ENCODE data around the gene STXBP6.

The STXBP6 gene

GRCh38 chr14:25052385-25052784 lies 2.4 kb upstream of the STXBP6 start:
- Histone ChIP-seq H3K9me3 (ENCODE audit: control insufficient read depth, insufficient read depth, low read length) (no peaks in the 10 kb centered on the region; the same call in 1 of the 2 replicates), H3K79me2 (ENCODE audit: control insufficient read depth, low read length) (no peaks in the 10 kb centered on the region), H3K27me3 (ENCODE audit: control insufficient read depth, low read length) (no peaks in the 10 kb centered on the region), H3F3A (ENCODE audit: control insufficient read depth, insufficient read depth) (no peaks in the 10 kb centered on the region), H3K4me1 (ENCODE audit: control insufficient read depth, low read length) (no peaks in the 10 kb centered on the region), H3K9me2 (replicated peaks; ENCODE audit: control insufficient read depth, low read length) (no peaks in the 10 kb centered on the region), H3K27ac (ENCODE audit: low read depth, low read length) (no peak overlapping the region), H3K4me3 (ENCODE audit: low read length) (no peak overlapping the region), H3K4me2 (ENCODE audit: low read length) (no peak overlapping the region), H4K20me1 (ENCODE audit: control insufficient read depth, insufficient read depth, low read depth, low read length) (no peaks in the 10 kb centered on the region), H3K36me3 (ENCODE audit: control insufficient read depth, low read length) (no peaks in the 10 kb centered on the region)
- no peak for TF ChIP-seq EZH2phosphoT487 (IDR thresholded peaks at IDR 0.05; ENCODE audit: borderline replicate concordance, low read length)
- TF ChIP-seq CTCF (IDR thresholded peaks at IDR 0.05; ENCODE audit: low read depth, low read length, poor library complexity, severe bottlenecking): no peak

- no peaks in the 10 kb centered on the region for H3K9me2 ChIP-seq (replicated peaks; ENCODE audit: control insufficient read depth, low read length)
- no peaks in the 10 kb centered on the region for H4K20me1 ChIP-seq (ENCODE audit: control insufficient read depth, insufficient read depth, low read depth, low read length)
- no peak overlapping the region for H3K4me2 ChIP-seq (ENCODE audit: low read length)
- H3K9me3 ChIP-seq (ENCODE audit: control insufficient read depth, insufficient read depth, low read length): no peaks in the 10 kb centered on the region; the same call in 1 of the 2 replicates
- no peaks in the 10 kb centered on the region for H3K79me2 ChIP-seq (ENCODE audit: control insufficient read depth, low read length)
- H3F3A ChIP-seq (ENCODE audit: control insufficient read depth, insufficient read depth): no peaks in the 10 kb centered on the region
- H3K27ac ChIP-seq (ENCODE audit: low read depth, low read length): no peak overlapping the region
- no peaks in the 10 kb centered on the region for H3K27me3 ChIP-seq (ENCODE audit: control insufficient read depth, low read length)
- no peaks in the 10 kb centered on the region for H3K36me3 ChIP-seq (ENCODE audit: control insufficient read depth, low read length)
- H3K4me3 ChIP-seq (ENCODE audit: low read length): no peak overlapping the region
- H3K4me1 ChIP-seq (ENCODE audit: control insufficient read depth, low read length): no peaks in the 10 kb centered on the region
- TF ChIP-seq EZH2phosphoT487 (IDR thresholded peaks at IDR 0.05; ENCODE audit: borderline replicate concordance, low read length) (no peak), CTCF (IDR thresholded peaks at IDR 0.05; ENCODE audit: low read depth, low read length, poor library complexity, severe bottlenecking) (no peak)
Measured at GRCh38 chr14:25050269-25051150, 563 bp upstream of the STXBP6 start.

- Histone ChIP-seq H3K27ac (ENCODE audit: low read depth, low read length) (no peak overlapping the region), H3K27me3 (ENCODE audit: control insufficient read depth, low read length) (no peaks in the 10 kb centered on the region)
Measured at GRCh38 chr14:25049093-25049567, 817 bp downstream of the STXBP6 start.

More at GRCh38 chr14:25049093-25049567, 817 bp downstream of the STXBP6 start:
- Histone ChIP-seq H3F3A (ENCODE audit: control insufficient read depth, insufficient read depth) (no peaks in the 10 kb centered on the region), H4K20me1 (ENCODE audit: control insufficient read depth, insufficient read depth, low read depth, low read length) (no peaks in the 10 kb centered on the region), H3K4me2 (ENCODE audit: low read length) (no peak overlapping the region), H3K9me2 (replicated peaks; ENCODE audit: control insufficient read depth, low read length) (no peaks in the 10 kb centered on the region), H3K36me3 (ENCODE audit: control insufficient read depth, low read length) (no peaks in the 10 kb centered on the region), H3K4me1 (ENCODE audit: control insufficient read depth, low read length) (no peaks in the 10 kb centered on the region), H3K9me3 (ENCODE audit: control insufficient read depth, insufficient read depth, low read length) (no peaks in the 10 kb centered on the region; the same call in 1 of the 2 replicates), H3K79me2 (ENCODE audit: control insufficient read depth, low read length) (no peaks in the 10 kb centered on the region), H3K4me3 (ENCODE audit: low read length) (no peak overlapping the region)
- no peak for TF ChIP-seq EZH2phosphoT487 (IDR thresholded peaks at IDR 0.05; ENCODE audit: borderline replicate concordance, low read length)
- TF ChIP-seq CTCF (IDR thresholded peaks at IDR 0.05; ENCODE audit: low read depth, low read length, poor library complexity, severe bottlenecking): no peak
